SU-DHL-6 (cell line): Measurements from ENCODE around the gene OR2V2.
"Not testable (repeated sequence)": the region's sequence is repeated elsewhere in the genome, so short reads cannot be mapped to it uniquely, and the experiment has no call there.

Source experiments
- H2AFZ ChIP-seq: fragments of 200-600 bp; sonication (generic); 2 replicates; pipeline ENCODE4 v1.6.1; 2014; ENCODE audit warnings: low read depth, mild to moderate bottlenecking, moderate library complexity, mixed read lengths, antibody characterized with exemption, low read length; ENCODE audit not compliant: severe bottlenecking
- H3F3A ChIP-seq: fragments of 200-600 bp; shearing (Covaris generic); 2 replicates; pipeline ENCODE4 v1.6.0; 2016; ENCODE audit warnings: antibody characterized with exemption, mild to moderate bottlenecking; ENCODE audit not compliant: insufficient read depth
- H3K27ac ChIP-seq: fragments of 200-600 bp; sonication (generic); 2 replicates; pipeline ENCODE4 v1.5.1; 2016; ENCODE audit warnings: low read depth, mild to moderate bottlenecking, low read length, moderate library complexity, mixed read lengths
- H3K27me3 ChIP-seq: fragments of 200-600 bp; sonication (generic), shearing (Covaris generic); 2 replicates; pipeline ENCODE4 v1.6.0; 2014; ENCODE audit warnings: mild to moderate bottlenecking, low read length
- H3K36me3 ChIP-seq: fragments of 200-600 bp; sonication (generic); 2 replicates; pipeline ENCODE4 v1.6.1; 2014; ENCODE audit warnings: mild to moderate bottlenecking, low read length, mixed read lengths
- H3K4me2 ChIP-seq: fragments of 300-600, 200-600 bp; shearing (Covaris generic), sonication (generic); 2 replicates; pipeline ENCODE4 v1.6.0; 2014; ENCODE audit warnings: low read length, low read depth, mild to moderate bottlenecking; ENCODE audit not compliant: poor library complexity, severe bottlenecking
- H3K4me3 ChIP-seq: fragments of 200-600 bp; sonication (generic); 2 replicates; pipeline ENCODE4 v1.5.1; 2014; ENCODE audit warnings: antibody characterized with exemption, low read length, mild to moderate bottlenecking, mixed read lengths; ENCODE audit not compliant: insufficient read depth, poor library complexity, severe bottlenecking
- H3K79me2 ChIP-seq: fragments of 200-600 bp; sonication (generic); 2 replicates; pipeline ENCODE4 v1.6.1; 2014; ENCODE audit warnings: mild to moderate bottlenecking, low read length, moderate library complexity; ENCODE audit not compliant: insufficient read depth
- H3K9ac ChIP-seq: fragments of 200-600 bp; sonication (generic); 2 replicates; pipeline ENCODE4 v1.7.0; 2014; ENCODE audit warnings: mild to moderate bottlenecking, low read length
- H3K9me2 ChIP-seq: fragments of 200-600 bp; sonication (generic); replicated peaks from 2 replicates; pipeline ENCODE4 v1.6.1; 2014; ENCODE audit warnings: low read length; ENCODE audit not compliant: insufficient read depth
- H3K9me3 ChIP-seq: fragments of 200-600 bp; sonication (generic); 2 replicates; pipeline ENCODE4 v1.6.1; 2014; ENCODE audit warnings: low read length, mixed read lengths; ENCODE audit not compliant: insufficient read depth
- H4K20me1 ChIP-seq: fragments of 200-600 bp; sonication (generic); 2 replicates; pipeline ENCODE4 v1.6.1; 2014; ENCODE audit warnings: low read depth, mild to moderate bottlenecking, antibody characterized with exemption, low read length, moderate library complexity, mixed read lengths
- EZH2phosphoT487 ChIP-seq: fragments of 200-600 bp; sonication (generic), shearing (Covaris generic); conservative IDR thresholded peaks from 2 replicates; pipeline ENCODE4 v1.6.1; 2018; ENCODE audit warnings: mild to moderate bottlenecking, antibody characterized with exemption, low read length, moderate library complexity, mixed read lengths
- TF ChIP-seq, protein P1 (sequence below): fragments of 200-600 bp; sonication (generic); IDR thresholded peaks from one replicate; pipeline ENCODE4 v1.5.1; 2017; ENCODE audit warnings: antibody characterized with exemption, mild to moderate bottlenecking, low read length, moderate library complexity; ENCODE audit not compliant: insufficient read depth, poor library complexity, severe bottlenecking

The OR2V2 gene

DNA sequence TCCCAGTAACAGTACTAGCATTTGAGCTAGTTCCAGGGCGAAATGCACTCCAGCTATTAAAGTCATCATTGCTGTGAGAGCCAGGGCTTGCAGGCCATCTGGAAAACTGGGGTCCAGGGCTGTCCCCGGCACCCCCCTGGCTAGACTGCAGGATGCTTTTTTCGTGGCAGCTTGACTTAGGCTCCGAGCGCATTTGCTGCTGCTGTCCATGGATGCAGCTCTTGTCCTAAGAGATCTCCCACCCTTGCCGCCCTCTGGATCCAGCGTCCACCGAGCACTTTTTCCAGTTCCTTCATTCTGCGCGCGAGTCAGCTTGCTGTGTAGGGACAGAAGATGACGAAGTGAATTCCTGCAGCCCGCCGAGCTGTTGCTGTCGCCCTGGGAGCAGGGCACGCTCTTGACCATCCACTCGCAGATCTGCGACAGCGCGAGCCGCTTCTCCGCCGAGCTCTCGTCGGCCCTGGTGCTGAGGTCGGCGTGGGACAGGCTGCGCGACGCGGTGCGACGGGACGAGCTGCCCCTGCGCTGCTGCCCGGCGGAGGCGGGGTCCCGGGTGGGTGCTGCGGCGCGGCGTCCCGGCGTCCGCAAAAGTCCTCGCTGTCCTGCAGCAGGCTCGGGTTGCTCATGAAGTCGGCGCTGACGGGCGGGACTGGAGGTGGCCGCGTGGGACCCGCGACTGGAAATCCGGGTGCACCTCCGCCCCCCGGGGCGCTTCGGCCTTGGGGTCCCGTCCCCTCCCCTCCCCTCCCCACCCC is 47.1 kb upstream of the OR2V2 start:
- TF ChIP-seq EZH2phosphoT487 = no peak
- TF ChIP-seq, protein P1, sequence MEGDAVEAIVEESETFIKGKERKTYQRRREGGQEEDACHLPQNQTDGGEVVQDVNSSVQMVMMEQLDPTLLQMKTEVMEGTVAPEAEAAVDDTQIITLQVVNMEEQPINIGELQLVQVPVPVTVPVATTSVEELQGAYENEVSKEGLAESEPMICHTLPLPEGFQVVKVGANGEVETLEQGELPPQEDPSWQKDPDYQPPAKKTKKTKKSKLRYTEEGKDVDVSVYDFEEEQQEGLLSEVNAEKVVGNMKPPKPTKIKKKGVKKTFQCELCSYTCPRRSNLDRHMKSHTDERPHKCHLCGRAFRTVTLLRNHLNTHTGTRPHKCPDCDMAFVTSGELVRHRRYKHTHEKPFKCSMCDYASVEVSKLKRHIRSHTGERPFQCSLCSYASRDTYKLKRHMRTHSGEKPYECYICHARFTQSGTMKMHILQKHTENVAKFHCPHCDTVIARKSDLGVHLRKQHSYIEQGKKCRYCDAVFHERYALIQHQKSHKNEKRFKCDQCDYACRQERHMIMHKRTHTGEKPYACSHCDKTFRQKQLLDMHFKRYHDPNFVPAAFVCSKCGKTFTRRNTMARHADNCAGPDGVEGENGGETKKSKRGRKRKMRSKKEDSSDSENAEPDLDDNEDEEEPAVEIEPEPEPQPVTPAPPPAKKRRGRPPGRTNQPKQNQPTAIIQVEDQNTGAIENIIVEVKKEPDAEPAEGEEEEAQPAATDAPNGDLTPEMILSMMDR = no peak

DNA sequence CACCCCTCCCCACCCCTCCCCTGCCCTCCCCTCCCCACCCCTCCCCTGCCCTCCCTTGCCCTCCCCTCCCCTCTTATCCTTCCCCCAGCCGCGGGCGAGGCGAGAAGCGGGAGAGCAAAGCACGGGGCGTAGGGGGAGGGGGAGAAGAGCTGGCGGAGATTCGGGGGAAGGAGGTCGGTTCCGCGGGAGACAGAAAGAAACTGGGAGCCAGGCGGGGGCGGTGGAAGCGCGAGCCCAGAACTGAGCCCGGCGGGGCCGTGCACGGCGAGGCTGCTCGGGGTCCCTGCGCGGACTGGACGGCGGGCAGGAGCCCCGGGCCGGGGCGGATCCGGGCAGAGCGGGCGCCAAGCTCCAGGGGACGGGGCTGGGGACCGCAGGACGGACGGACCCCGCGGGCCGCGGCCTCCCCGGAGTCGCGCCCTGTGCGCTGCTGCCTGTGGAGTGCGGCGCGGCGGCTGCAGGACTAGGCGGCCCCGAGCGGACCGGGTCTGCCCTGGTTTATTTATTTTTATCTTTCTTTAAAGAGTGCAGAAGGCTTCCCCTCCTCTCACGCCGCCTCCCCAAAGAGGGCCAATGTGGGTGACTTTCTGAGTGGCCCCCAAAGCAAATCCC is 46.2 kb upstream of the OR2V2 start:
- H3K79me2 ChIP-seq, H3F3A ChIP-seq, H3K9ac ChIP-seq, H3K4me2 ChIP-seq, H4K20me1 ChIP-seq, H3K36me3 ChIP-seq, H2AFZ ChIP-seq, H3K27me3 ChIP-seq, H3K9me2 ChIP-seq, H3K27ac ChIP-seq, H3K4me3 ChIP-seq, H3K9me3 ChIP-seq: not testable (repeated sequence)

More for the DNA sequence above, 47.1 kb upstream of the OR2V2 start:
- no peaks in the 10 kb centered on the region for H3F3A ChIP-seq
- H3K9ac ChIP-seq = no peak overlapping the region
- H3K9me3 ChIP-seq = no peaks in the 10 kb centered on the region
- H3K36me3 ChIP-seq = no peaks in the 10 kb centered on the region
- no peaks in the 10 kb centered on the region for H3K27me3 ChIP-seq
- H3K79me2 ChIP-seq = no peaks in the 10 kb centered on the region
- no peaks in the 10 kb centered on the region for H3K9me2 ChIP-seq
- no peaks in the 10 kb centered on the region for H4K20me1 ChIP-seq
- H3K27ac ChIP-seq = no peak overlapping the region
- H3K4me3 ChIP-seq = no peak overlapping the region
- no peak overlapping the region for H2AFZ ChIP-seq
- H3K4me2 ChIP-seq = no peak overlapping the region

DNA sequence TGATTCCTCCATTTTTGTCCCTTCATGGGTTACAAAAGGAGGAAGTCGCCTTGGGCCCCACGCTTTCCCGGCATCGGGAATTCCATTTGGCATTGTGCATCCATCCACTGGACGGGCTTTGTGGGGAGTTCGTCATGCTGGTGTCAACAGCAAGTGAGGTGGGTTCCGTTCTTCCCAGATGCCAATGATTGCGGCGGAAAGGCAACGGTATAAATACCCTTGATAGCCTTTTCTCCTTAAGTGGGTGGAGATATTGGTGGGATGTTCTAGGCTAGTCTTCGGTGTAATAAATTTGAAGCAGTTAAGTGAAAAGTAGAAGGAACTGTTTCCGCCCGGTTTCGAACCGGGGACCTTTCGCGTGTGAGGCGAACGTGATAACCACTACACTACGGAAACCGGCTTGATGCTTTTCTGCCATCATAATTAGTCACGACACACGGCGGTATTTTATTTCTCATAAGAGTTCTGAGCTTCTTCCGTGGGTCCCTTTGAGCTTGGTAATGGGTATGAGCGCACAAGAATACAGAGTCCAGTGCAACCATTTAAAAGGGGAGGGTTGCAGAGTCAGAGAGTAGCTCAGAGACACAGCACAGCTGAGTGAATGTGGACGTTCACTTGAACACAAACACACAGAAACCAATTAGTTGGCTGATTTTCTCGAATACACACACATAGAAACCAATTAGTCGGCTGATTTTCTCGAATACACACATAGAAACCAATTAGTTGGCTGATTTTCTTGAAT is 45.3 kb upstream of the OR2V2 start:
- not testable (repeated sequence) for H4K20me1 ChIP-seq, H3K79me2 ChIP-seq, H3K4me2 ChIP-seq, H3K36me3 ChIP-seq, H3K9ac ChIP-seq, H3K9me2 ChIP-seq, H3K4me3 ChIP-seq, H3K27me3 ChIP-seq, H3K27ac ChIP-seq, H3F3A ChIP-seq, H3K9me3 ChIP-seq, H2AFZ ChIP-seq

DNA sequence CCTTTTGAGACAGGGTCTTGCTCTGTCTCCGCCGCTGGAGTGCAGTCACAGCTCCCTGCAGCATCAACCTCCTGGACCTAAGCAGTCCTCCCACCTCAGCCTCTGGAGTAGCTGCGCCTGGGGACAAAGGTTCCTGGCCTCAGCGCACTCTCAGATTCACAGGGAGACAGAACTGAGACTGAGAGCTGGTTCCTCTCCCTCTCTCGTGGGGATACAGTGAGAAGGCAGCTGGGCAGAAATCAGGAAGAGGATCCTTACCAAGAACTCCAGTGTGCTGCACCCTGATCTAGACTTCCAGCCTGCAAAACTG is 43.2 kb upstream of the OR2V2 start:
- H3K4me3 ChIP-seq, H3K4me2 ChIP-seq, H3K79me2 ChIP-seq, H3K9me3 ChIP-seq, H2AFZ ChIP-seq, H3K27me3 ChIP-seq, H3F3A ChIP-seq, H4K20me1 ChIP-seq, H3K27ac ChIP-seq, H3K9ac ChIP-seq, H3K9me2 ChIP-seq, H3K36me3 ChIP-seq: not testable (repeated sequence)

DNA sequence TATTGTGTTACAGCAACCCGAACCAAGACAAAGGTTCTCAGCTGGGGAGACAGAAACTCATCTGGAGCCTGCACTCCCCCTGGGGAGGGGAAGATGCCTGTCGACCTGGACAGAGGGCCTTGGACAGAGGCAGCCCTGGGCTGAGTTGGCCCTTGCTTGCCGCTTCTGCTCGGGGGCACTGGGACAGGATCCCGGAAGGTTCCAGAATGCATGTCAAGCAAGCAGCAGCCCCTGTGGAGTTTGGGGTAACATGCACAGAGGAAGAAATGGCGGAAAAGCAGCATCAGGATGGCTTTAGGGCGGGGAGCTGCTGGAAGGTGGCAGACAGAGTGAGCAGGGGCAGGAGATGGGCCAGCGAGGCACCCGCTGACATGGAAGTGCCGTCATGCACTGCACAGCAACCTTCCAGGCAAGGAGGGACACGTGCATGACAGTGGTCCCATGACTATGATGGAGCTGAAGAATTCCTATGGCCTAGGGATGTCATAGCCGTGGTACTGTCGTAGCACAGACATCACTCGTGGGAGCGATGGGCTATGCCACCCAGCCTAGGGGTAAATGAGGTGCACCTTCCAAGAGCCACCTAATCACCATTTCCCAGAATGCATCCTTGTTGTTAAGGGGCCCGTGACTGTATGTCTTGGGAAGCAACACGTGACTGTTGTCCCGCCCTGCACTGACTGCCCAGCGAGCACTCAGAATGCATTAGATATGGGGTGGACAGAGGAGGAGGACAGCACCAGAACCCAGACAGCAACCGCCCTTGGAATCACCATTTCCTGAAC is 42.6 kb upstream of the OR2V2 start:
- H3K9me3 ChIP-seq, H3K9me2 ChIP-seq, H3K9ac ChIP-seq, H3K27ac ChIP-seq, H3K4me2 ChIP-seq, H3K4me3 ChIP-seq, H3K36me3 ChIP-seq, H3F3A ChIP-seq, H3K79me2 ChIP-seq, H3K27me3 ChIP-seq, H2AFZ ChIP-seq, H4K20me1 ChIP-seq: not testable (repeated sequence)
